GM18951 (cell line): ENCODE measurements around the gene GP1BB.

Experiments used
- POLR2A ChIP-seq: IDR thresholded peaks from 4 replicates; pipeline ENCODE4 v1.6.1; 2011; ENCODE audit warnings: mild to moderate bottlenecking; ENCODE audit not compliant: insufficient read length, insufficient read depth; ENCODE audit errors: extremely low read depth
- in situ Hi-C: fragments of 300-500 bp; cut with MboI; formaldehyde crosslinking; loops from one replicate; pipeline ENCODE4 v1.12.0; 2022; ENCODE audit warnings: low sequenced_read_pairs, mixed read lengths, inconsistent platforms; ENCODE audit not compliant: unreplicated experiment

Gene GP1BB

GRCh38 chr22:19704355-19705015 is 18.9 kb upstream of the GP1BB start:
- in situ Hi-C loops = no loop called here
- no peak for TF ChIP-seq POLR2A

GRCh38 chr22:19705181-19705934 is 18.0 kb upstream of the GP1BB start:
- no peak for TF ChIP-seq POLR2A
- in situ Hi-C loops = no loop called here

GRCh38 chr22:19706661-19707151 is 16.6 kb upstream of the GP1BB start:
- TF ChIP-seq POLR2A = no peak
- in situ Hi-C loops = no loop called here

- TF ChIP-seq POLR2A = no peak
- in situ Hi-C loops = no loop called here
Measured at GRCh38 chr22:19707347-19708290, 15.7 kb upstream of the GP1BB start.

- in situ Hi-C loops = no loop called here
- TF ChIP-seq POLR2A = no peak
Measured at GRCh38 chr22:19708321-19709011, 14.9 kb upstream of the GP1BB start.

- in situ Hi-C loops = no loop called here
- TF ChIP-seq POLR2A = no peak
Measured at GRCh38 chr22:19709063-19709769, 14.1 kb upstream of the GP1BB start.

GRCh38 chr22:19710020-19710768 is 13.1 kb upstream of the GP1BB start:
- no peak for TF ChIP-seq POLR2A
- in situ Hi-C loops = no loop called here

GRCh38 chr22:19710769-19711106 is 12.6 kb upstream of the GP1BB start:
- no peak for TF ChIP-seq POLR2A
- in situ Hi-C loops = no loop called here

- in situ Hi-C loops = no loop called here
- TF ChIP-seq POLR2A = no peak
Measured at GRCh38 chr22:19713245-19713644, 10.1 kb upstream of the GP1BB start.

- no peak for TF ChIP-seq POLR2A
- in situ Hi-C loops = no loop called here
Measured at GRCh38 chr22:19713650-19714311, 9.6 kb upstream of the GP1BB start.
